Fibroblast of skin of abdomen (primary cell): Measurements from ENCODE around the gene S100A12.
A peak's percentile ranks its signal among the peaks of the same experiment; 100 is the strongest.

Source experiments
- DNase-seq: peaks from one replicate; pipeline ENCODE4 v3.0.0-alpha.2; 2013

The S100A12 gene

DNA sequence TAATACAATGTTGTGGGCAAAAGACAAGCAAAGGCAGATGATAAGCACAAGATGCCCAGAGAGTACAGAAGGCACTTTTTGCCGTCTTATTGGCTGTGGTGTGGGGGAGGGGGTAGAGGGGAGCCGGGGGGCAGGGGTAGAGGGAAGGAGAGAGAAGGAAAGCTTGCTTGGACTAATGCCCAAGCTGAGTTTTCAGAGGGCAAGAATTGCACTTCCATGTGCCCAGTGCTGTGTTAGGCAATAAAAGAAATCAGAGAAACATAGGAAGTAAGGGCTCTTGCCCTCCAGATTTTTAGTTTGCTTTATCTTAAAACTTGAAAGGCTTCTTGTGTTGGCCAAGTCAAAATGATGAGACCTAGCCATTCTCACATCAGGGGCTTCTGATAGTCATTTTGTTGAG, 8.3 kb downstream of the S100A12 start:
- DNase-seq, result no peak

DNA sequence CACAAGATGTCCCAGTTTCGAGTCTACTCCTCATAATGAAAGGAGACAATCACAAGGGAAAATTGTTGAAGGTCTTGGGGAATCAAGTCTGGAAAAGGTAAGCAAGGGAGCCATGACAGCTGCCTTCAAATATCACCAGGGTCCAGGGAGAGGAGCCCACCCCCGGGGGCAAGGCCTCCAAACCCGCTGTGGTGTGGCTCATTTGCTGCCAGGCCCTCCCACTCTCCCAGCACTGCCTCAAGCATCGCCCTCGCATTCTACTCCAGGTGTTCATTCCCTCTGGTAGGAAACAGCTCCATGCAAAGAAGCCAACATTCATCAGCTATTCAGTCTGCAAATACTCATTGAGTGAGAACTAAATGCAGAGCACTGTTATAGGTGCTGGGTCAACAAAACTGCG, 9.2 kb downstream of the S100A12 start:
- DNase-seq, result no peak

DNA sequence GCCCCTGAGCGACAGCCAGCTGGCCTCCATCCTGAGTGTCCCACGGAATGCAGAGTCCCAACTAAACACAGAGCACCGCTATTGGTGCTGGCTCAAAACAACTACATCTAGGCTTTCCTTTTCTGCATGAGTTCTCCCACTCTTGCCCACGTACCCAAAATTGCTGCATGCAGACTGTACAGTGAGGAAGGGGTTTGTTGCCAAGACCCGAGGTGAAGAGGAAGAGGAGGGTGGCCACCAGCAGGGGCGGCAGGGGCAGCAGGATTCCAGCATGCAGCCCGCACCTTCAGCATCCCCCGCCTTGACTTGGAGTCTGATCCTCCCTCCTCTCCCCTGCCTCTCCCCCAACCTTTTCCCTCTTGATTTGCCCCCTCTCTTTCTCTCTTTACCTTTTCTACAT, 9.7 kb downstream of the S100A12 start:
- no peak for DNase-seq

DNA sequence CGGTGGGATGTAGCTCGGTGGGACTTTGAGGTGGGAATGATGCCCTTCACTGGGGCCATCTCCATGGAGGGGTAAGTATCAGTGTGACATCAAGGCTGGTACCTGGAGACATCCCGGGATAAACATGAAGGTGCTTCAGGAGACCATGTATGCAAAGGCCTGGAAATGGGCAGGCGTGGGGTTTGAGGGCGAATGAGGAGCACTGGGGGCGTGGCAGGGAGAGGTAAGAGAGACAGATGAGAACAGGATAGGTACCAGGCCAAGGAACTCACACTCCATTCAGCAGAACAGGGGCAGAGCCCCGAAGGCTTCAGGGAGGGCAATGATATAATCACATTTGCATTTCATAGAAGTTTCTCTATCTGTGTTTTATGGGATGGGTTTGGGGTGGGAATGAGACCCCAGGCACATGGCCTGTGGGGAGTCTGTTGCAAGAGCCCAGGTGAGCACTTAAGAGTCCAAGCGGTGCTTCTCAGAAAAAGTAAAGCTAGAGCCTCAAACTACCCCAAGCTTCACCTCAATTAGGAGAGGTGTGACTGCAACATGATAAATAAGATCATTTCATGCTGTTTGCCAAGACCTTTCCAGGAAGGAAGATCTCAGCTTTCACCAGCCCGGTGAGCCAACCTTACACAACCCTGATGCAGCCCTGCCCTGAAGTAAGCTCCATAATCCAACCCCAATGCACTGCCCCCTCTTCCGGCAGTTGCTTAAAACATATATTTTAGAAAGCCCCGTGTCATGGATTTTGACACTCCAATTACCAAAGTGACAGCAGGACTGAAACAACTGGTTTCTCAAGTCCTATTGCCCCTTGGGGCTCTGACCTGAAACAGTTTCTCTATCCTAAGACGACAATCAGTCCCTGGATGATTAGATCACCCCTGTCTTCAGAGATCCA, 10.4 kb downstream of the S100A12 start:
- DNase-seq, result no peak

DNA sequence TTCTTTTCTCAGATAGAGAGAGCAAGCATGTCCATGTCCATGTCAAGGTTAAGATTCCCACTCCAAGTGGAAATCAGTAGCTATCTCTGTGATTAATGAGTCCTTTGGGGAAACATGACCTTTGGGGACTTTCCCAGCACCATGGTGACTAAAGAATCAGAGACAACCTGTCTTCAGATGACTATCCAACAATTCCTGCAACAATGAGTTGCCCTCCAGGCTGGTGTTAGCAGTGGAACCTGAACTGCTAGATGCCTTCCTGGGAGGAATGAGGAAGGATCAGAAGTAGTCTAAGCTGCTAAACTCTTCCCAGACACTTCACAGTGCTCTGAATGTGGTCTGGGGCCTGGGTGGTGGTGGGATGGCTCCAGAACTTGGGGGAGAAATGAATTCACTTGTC, 11.3 kb downstream of the S100A12 start:
- no peak for DNase-seq

DNA sequence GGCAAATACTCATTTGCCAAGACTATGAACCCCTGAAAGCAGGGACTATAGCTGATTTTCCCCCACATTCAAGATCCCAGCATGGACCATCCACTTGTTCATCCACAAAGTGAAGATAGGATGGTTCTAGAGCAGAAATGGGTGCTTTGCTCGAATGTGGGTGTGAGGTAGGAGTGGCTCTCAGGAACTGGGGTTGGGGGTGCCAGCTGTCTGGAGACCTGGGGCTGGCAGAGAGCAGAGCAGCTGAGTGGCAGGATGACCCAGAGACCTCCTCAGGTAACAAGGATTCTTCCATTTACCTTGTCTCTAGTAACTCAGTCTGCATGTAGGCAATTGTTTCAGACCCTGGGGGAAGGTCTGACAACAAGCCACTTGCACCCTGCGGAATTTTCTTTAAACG, 11.8 kb downstream of the S100A12 start:
- DNase-seq, result no peak

DNA sequence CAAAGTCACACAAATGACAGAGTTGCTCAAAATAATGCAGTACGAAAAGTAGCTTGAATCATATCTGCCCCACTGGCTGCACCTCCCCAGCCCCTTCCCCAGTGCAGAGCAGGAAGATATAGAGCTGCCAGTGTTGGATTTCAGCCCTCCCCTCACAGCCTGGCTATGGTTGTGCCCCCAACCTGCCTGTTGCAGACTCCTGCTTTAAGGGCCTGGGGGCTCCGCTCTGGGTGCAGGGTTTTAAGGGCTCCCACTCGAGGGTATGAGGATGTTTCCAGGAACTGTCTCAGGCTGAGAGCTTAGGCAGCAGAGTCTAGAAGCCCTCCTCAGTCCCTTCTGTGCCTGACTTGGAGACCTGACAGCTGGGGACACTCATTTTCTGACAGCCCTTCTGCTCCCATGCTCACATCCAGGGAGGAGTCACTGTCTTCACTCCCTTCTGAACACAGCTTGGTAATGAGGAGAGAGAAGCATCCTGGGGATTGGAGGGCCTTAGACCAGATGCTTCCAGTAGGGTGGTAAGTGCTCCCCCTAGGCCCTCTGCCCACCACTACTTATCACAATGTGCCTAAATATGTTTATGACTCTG, 13.1 kb downstream of the S100A12 start:
- DNase-seq, result no peak

DNA sequence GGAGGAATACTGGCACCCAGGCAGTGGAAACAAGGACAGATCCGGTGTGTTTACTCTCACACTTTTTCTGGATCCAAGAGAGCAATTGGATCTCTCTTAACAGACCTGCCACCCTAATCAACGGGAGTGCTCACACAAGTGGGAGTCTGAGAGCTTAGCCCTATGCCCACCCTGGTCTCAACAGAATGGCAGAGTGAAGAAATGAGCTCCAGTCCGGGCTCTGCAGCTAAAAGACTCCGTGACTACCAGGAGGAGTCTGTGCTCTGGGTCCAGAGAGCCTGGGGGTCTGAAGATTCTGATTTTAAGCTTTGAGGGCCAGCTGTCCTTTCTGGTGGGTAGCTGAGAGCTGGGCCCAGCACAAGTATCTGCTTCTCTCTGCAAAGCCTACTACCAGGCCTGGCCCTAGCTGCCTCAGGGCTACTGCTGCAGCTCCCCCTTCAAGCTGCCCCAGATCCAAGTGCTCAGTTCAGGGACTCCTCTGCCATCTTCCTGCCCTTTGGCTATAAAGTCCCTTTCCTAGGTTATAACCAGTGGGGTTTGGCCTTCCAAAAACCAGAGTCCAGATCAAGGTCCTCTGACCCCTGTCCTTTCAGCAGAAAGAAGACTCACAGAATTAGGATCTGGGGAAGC, 13.8 kb downstream of the S100A12 start:
- DNase-seq, result no peak

DNA sequence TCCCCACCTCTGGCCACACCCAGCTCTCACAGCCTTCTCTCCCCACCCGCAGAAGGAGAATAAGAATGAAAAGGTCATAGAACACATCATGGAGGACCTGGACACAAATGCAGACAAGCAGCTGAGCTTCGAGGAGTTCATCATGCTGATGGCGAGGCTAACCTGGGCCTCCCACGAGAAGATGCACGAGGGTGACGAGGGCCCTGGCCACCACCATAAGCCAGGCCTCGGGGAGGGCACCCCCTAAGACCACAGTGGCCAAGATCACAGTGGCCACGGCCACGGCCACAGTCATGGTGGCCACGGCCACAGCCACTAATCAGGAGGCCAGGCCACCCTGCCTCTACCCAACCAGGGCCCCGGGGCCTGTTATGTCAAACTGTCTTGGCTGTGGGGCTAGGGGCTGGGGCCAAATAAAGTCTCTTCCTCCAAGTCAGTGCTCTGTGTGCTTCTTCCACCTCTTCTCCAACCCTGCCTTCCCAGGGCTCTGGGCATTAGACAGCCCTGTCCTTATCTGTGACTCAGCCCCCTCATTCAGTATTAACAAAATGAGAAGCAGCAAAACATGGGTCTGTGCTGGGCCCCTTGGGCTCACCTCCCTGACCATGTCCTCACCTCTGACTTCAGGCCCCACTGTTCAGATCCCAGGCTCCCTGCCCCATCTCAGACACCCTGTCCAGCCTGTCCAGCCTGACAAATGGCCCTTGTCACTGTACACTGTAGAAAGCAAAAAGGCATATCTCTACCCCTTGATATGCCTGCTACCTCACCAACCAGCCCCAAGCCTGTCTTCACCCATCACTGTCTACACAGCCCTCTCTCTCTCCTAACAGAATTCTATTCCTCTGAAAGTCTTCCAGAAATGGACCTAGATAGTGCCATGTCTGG, 14.6 kb downstream of the S100A12 start:
- no peak for DNase-seq

DNA sequence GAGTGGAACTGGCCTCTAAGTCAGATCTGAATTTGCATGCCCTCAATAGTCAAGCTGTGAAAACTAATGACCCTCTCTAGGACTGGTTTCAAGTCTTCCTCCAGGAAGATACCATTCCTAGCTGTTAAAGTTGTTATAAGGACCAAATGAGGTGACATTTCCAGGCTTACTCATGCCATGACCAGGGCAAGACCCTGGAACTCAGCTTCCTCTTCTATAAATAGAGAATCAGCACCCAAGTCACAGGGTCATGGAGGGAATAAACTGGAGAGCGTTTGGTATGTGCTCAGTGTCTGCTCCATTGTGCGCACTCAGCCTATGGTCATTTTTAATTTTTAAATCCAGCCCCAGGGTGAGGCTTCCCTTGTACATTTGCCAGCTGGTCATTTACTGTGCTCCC, 15.2 kb downstream of the S100A12 start:
- DNase-seq, result no peak

DNA sequence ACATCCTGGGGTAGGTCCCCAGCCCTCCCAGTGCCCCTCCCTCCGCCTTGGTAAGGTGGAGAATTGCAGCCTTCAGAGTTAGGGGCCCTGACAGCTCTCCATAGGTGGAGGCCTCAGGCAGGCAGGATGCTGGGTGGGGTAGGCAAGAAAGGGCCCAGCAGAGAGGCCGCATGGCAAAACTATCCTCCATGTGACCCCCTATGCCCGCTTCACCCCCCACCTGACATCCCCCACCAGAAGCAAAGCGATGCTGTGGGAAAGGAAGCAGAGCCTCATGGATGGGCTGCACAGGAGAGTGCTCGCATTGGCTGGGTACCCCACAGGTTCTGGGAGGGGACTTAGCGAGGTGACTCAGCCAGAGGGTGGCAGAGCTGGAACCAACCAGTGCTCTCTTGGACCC, 16.2 kb downstream of the S100A12 start:
- DNase-seq, result no peak

DNA sequence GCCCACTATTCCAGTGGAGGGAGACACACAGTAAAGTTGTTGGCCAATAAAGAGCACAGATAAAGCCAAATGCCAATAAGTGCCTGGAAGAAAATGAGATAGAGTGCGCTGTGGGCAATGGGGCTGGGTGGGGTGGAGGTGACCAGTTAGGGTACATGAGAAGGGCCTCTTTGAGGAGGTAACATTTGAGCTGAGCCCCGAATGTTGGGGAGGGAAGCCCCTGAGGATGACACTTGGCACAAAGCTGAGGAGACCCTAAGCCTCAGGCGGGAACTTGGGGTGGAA, 16.8 kb downstream of the S100A12 start:
- DNase-seq, result no peak

DNA sequence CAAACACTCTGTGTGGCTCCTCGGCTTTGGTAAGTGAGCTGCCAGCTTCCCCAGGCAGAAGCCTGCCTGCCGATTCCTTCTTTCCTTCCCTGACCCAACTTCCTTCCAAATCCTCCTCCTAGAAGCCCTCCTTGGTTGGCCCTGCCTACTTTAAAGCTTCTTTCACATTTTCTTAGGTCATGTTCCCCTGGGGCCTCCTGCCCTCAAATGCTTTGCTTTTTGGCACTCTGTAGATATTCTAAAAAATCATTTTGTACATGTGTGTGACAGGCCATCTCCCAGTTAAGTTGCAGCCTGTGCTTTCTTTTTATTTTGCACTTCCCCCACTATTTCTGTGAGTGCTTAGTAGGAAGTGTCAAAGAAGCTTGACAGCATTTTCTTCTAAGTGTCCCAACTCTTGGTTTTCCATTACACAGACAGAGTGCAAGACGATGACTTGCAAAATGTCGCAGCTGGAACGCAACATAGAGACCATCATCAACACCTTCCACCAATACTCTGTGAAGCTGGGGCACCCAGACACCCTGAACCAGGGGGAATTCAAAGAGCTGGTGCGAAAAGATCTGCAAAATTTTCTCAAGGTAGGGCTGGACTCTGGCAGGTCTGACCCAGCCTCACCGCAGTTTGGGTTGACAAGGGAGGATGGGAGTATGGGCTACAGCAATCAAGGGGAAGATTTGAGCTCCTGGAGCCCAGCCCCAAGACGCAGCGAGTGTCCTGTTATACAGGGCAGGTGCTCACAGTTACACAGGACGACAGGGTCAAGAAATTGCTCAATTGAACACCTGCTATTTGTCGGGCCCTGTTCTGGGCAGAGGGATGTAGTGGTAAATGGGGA, 17.3 kb downstream of the S100A12 start, which contains the start of gene S100A9:
Gene S100A9, plus strand, starts transcription at position 2 of the 838 bp plus-strand sequence. Its CDS starts 430 bp downstream, at position 432.
- DNase-seq, result no peak

DNA sequence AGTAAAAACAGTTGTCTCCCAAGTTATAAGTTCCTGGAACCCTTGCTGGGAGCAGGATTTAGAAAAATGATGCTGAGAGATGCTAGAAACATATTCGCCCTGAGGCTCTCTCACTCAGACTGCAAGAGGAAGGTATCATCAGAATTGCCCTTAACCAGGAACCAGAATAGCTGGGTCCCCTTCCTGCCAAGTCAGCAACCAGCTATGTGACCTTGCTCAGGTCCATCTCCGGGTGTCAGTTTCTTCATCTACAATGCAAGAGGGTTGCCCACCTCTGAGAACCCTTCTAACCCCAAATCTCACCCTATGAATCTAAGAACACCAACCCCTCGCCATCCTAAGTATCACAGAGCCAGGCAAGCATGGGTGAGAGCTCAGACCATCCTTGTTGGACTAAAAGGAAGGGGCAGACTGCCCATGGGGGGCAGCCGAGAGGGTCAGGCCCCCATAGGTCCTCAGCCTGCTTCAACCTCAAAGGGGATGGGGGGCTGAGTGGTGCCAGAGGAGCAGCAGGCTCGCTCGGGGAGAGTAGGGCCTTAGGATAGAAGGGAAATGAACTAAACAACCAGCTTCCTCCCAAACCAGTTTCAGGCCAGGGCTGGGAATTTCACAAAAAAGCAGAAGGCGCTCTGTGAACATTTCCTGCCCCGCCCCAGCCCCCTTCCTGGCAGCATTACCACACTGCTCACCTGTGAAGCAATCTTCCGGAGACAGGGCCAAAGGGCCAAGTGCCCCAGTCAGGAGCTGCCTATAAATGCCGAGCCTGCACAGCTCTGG, 18.2 kb downstream of the S100A12 start:
- no peak for DNase-seq

DNA sequence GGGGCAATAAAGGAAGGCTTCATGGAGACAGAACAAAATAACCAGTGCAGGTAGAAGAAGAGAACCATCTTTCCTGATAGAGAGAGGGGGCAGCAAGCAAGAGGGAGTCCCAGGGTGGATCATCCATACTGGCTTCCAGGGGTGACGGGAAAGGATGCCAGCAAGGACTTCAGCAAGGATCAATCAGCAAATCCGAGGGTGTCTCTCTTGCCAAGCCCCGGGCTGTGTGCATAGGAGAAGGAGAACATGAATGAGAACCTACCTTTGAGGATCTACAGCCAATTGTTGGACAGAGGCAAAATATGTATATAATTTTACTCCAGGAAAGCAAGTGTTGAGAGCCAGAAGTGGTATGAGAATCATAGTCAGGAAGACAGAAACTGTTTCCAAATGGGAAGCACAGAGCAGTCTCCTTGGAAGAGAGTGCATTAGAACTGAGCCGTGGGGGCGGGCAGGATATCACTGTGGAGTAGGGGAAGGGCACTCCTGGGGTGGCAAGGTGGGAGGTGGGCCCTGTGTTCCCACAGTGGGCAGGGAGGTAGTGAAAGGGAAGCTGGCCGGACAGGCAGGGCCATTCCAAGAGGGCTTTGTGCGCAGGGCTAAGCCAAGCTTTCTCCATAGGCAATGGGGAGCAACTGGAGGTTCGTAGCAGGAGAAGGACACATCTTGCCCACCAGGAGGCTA, 18.9 kb downstream of the S100A12 start:
- DNase-seq, result no peak

DNA sequence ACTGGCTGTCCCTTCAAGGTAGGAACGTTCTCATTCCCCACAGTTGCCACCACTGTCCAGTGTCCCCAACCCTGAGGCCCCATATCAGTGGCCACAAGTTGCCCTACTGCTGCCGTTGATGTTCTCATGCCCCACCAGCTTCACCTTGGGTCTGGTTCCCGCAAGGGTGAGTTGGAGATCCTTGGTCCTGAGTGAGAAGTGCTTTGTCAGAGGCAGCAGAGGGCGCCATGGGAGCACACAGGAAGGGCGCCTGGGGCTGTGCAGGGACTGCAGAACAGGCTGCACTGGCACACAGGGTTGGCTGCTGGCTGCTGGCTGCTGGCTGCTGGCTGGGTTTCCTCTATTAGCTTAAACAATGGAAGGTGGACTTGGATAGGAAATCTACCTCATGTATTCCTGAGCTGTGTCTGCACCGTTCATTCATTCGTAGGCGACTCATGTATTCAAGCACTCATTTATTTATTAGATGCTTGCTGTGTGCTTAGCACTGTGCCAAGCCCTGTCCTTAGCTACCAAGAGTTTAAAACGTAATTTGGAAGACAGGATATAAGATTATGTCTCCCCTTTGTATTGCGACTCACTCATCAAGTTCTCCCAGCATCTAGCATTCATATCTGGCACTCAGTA, 19.9 kb downstream of the S100A12 start:
- DNase-seq, result peak; percentile 27

DNA sequence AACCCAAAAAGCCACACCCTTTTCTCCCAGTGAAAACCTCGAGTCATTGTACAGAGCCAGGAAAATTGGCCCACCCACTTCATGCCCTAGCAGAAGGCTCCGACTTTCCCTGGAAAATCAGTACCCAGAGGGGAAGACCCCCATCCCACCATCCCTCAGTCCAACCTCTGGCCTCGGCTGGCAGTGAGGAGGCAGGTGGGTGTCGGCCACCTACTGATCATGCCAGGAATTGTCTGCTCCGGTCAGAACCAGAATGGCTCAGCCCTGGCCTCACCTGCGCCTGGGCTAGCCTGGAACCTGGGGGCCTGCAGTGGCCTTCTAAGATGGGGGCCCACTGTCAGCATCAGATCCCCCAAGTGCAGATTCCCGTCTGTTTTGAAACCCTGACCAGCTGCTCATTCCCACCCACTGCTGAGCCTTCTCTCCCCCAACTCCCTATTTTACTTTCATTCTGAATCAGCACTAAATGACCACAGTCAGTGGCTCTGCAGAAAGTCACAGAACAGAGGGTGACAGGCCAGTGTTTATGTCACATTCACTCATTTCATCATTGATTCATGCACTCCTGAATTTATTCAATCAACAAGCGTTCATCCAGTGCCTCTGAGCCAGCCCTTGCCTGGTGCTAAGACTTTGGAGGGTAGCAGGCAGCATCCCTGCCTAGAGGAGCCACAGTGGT, 20.8 kb downstream of the S100A12 start:
- no peak for DNase-seq

DNA sequence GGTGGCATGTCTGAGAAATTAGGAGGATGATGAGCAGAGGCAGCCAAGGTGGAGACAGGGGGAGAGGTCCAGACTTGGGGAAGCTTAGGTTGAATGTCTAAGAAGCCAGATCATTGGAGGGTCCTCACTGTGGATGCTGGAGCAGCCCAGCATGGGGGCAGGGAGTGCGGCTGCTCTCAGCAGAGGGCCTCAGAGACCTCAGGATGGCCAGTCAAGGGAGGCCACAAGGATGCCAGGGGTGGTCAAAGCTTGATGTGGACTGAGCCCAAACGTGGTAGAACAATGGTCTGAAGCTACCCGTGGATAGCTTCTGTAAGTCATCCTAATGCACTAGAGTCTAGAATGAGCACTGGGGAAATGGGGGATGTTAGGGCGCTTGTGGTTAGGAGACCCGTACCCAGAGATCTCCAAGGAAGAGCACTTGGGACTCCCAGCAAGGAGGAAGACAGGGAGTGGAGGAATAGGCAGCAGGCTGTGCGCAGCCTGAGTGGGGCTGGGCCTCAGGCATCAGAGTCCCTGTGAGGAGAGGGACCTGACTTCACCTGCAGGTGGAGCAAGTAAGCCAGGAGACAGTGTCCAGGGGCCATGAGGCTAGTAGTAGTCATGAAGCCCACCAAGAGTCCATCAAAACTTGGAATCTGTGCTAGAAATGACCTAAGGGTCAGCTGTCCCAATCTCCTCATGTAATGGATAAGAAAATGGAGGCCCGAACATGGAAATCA, 22.0 kb downstream of the S100A12 start:
- no peak for DNase-seq

DNA sequence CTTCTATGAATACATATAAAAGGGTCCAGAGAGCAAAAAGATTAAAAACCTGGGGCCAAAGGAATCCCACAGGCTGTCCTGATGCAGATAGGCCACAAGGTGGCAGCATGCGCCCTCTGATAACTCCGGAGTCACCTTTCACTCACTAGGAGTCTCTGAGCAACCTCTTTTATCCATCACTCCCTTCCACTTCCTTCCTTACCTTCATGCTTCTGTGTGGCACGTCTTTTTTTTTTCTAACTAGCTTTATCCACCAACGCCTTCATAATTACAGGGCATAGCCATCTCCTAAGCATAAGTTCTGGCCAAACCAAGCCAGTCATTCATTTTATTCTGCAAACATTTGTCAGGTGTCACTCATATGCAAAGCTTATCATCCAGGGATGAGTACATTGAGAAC, 22.9 kb downstream of the S100A12 start:
- DNase-seq, result peak; percentile 50
